Fibroblast of skin of scalp (primary cell): Measurements from ENCODE around the gene SFN.
"Not testable (repeated sequence)": the region's sequence is repeated elsewhere in the genome, so short reads cannot be mapped to it uniquely, and the experiment has no call there.

Experiments
- DNase-seq: peaks from one replicate; pipeline ENCODE4 v3.0.0-alpha.2; 2013

SFN gene

DNA sequence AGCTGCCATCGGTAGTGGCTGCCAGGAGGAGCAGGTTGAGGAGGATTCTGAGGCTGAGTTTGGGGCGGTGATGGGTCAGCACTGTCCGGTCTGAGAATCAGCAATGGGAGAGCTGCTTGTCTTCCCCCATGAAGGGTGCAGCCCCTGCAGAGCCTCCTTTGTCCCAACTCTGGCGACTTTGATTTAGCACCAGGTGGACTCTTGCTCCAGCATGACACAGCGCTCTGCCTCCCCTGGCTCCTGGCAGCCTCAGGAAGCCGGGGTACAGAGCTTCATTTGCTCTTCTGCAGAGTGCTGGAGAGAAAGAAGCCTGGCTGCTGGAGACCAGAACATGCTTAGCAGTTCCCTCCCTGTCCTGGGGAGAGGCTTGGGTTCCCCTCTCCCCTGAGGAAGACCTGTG, 23.2 kb upstream of the SFN start:
- DNase-seq: no peak

DNA sequence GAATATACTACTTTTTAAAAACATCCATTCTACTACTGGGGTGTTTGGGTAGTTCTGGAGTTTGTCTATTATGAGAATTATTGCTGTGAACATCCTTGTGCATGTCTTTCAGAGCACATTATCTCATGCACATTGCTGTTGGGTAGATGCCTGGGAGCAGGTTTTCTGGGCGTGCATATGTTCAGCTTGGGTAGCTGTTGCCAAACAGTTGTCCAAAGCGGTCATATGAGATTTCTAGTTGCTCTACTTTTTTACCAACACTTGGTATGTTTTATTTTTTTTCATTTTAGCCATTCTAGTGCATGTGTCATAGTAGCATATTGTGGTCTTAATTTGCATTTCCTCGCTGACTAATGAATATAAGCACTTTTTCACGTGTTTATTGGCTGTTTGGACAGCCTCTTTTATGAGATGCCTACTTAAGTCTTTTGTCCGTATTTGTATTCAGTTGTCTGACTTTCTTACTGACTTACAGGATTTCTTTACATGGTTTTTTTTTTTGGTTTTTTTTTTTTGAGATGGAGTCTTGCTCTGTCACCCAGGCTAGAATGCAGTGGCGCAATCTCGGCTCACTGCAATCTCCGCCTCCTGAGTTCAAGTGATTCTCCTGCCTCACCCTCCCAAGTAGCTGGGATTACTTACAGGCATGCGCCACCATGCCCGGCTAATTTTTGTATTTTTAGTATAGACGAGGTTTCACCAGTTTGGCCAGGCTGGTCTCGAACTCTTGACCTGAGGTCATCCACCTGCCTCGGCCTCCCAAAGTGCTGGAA, 18.3 kb upstream of the SFN start:
- DNase-seq: no peak

DNA sequence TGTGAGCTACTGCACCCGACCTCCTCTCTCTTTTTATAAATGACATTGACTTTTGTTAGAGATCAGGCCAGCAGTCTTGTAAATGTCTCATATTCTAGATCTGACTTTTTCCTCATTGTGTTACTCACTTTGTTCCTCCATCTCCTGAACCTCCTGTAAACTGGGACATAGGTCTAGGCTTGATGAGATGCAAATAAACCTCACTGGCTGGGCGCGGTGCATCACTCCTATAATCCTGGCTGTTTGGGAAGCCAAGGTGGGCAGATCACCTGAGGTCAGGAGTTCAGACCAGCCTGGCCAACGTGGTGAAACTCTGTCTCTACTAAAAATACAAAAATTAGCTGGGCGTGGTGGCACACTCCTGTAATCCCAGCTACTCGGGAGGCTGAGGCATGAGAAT, 15.1 kb upstream of the SFN start:
- not testable (repeated sequence) for DNase-seq

DNA sequence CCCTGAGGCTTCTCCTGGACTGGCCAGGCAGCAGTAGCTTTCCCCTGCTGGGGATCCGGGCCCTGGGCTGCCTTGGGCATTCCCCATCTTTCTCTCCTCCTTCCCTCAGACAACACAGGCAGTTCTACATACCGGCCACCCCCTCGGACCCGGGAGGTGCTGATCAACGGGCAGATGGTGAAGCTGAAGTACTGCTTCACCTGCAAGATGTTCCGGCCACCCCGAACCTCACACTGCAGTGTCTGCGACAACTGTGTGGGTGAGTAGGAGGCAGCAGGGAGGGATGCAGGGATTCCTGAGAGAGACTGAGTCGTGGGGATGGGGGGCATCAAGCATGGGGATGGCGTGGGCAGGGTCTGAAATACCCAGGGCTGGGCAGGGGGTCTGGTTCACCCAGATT, 14.4 kb upstream of the SFN start:
- DNase-seq: no peak

DNA sequence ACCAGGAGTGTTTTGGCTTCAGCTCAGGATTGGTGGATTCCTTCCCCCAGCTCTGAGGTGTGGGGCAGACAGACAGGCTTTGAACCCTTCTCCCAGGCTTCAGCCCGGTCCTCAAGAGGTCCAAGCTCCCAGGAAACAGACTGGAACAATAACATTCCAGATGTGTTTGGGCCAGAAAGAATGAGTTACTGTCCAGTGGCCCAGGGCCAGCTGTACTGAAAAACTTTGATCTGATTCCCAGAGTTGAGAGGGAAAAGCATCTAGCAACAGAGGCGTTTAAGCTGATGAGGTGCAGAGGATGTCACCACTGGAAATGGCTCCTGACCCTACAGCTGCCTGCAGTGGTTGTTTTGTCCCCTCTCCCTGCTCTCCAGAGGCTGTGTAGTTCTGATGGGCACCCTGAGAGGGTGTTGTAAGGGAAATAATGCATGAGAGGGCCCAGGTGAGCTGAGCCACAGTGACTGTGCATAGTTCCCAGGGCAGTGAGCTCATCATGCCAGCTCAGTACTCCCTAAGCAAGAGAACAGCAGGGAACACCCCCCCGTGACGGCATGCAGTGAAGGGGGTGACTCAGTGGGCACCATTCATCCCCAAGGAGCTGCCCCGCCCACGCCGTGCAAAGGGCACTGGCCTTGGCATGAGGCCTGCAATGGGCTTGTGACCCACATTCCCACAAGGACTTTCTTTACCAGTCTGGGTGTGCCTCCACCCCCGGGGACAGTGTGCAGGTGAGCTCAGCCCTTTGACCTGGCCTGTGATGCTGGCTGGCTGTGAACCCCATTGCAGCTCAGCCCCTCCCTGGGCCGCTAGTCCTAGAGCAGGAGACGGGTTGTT, 13.8 kb upstream of the SFN start:
- peak; percentile 54 for DNase-seq

DNA sequence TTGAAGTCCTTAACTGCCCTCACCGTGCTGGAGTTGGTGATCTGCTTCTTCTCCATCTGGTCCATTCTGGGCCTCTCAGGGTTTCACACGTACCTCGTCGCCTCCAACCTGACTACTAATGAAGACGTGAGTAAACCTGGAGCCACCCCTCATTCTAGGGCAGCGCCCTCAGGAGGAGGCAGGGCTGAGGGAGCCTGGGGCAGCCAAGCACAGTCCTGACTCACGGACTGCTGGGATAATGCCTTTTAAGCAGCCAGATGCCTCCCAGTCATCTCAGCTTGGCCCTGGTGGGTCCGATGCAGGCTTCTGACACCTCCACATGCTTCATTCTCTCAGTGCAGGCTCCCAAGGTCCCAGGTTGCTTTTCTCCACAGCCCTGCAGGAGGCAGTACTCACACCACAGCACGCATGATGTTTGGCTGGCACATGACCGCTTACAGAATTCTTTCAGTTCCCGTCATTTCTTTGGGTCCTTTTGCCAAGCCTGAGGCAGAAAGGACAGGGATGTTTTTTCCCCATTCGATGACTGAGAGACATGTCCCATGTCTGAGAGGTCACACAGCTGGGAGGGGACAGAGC, 11.8 kb upstream of the SFN start:
- DNase-seq: no peak

DNA sequence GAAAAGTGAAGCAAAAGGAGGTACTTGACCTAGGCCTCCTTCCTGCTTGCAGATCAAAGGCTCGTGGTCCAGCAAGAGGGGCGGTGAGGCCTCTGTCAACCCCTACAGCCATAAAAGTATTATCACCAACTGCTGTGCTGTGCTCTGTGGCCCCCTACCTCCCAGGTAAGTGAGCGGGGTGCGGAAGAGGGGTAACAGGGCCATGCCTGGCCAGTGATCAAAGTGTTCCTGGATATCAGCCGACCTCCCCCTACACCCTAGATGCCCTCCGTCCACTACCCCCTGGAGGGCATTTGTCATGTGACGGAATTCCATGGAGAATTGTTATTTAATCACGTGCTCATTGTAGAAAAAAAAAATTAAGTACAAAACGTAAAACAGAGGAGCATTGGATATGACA, 10.2 kb upstream of the SFN start:
- no peak for DNase-seq

DNA sequence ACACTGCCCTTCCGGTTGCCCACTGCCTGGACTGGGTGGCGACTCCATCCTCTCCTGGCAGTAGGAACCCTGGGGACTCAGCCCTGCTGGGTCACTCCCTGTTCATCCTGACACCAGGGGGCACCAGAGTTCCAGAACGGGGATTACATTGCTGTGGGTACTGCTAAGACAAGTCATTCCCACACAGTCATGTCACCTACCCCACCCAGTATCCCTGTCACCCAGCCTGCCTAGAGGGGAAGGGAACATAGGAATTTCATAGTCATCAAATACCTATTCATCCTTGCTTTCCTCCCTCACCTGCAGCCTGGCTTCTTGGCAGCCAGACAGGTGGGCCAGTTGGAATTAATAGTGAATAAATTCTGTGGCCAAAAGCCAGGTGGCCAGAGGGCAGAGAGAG, 9.8 kb upstream of the SFN start:
- peak; percentile 87 for DNase-seq

DNA sequence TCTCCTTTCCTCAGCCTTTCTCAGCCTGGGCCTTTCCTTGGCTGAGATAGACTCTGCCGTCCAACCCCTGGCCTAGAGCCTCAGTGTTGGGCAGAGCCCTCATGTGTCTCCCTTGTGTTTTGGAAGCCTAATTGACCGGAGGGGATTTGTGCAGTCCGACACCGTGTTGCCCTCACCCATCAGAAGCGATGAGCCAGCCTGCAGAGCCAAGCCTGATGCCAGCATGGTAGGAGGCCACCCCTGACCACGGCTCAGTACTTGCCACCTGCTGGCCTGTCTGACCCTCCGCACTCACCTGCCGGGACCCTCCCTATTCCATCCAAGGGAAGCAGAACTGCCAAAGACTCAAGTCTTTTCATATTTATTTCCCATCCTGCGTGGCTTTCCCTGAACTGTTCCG, 9.3 kb upstream of the SFN start:
- DNase-seq: no peak

DNA sequence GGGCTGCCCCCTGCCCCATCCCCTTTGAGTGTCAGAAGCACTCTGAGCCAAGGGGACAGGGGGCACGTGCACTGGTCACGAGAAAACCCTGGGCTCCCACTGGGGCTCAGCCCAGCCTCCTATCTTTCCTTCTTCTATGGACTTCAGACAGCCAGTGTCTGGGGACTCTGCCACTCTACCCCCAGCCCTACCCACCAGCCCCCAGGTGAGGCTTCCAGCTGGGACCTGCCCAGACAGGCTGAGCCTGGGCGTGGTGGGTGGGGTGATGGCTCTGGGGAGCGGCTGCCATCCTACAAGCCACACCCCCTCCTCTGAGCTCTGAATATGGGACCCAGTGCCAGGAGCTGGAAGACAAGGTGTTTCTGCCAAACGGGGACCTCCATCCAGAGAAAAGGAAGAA, 8.0 kb upstream of the SFN start:
- DNase-seq: no peak

DNA sequence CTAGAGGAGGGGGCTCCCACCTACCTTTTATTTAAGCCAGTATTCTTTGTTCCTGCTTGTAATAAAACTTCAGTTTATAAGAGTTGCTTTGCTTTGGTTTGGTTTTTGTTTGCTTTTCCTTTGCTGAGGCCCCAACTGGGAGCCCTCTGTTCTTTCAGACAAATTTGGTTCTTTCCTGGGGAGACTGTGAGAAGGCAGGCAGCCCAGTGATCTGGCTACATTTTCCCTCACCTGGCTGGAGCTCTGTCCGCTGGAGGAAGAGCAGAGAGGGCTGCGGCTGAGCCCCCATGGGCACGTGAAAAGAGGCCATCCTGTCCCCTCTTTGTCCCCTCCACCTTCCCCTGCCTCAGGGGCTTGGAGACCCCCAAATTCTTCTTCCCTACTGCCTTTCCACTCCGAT, 7.3 kb upstream of the SFN start:
- no peak for DNase-seq

DNA sequence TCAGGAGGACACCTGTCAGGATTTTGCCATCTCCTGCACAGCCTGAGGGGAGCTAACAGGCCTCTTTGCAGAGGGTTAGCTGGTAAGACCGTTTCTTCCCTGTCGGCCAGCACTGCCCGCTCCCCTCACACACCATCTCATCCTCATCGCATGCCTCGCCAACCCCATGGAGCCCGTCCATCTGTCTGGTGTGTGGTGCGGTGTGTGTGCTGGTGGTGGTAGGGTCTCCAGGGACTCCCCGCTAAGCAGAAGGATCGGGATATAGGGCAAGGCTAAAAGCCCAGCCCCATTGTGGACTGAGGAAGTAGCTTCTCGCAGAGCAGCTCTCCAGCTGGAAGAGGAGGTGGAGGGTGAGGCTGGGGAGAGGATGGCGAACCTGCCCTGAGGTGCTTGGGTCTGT, 6.8 kb upstream of the SFN start:
- DNase-seq: no peak

DNA sequence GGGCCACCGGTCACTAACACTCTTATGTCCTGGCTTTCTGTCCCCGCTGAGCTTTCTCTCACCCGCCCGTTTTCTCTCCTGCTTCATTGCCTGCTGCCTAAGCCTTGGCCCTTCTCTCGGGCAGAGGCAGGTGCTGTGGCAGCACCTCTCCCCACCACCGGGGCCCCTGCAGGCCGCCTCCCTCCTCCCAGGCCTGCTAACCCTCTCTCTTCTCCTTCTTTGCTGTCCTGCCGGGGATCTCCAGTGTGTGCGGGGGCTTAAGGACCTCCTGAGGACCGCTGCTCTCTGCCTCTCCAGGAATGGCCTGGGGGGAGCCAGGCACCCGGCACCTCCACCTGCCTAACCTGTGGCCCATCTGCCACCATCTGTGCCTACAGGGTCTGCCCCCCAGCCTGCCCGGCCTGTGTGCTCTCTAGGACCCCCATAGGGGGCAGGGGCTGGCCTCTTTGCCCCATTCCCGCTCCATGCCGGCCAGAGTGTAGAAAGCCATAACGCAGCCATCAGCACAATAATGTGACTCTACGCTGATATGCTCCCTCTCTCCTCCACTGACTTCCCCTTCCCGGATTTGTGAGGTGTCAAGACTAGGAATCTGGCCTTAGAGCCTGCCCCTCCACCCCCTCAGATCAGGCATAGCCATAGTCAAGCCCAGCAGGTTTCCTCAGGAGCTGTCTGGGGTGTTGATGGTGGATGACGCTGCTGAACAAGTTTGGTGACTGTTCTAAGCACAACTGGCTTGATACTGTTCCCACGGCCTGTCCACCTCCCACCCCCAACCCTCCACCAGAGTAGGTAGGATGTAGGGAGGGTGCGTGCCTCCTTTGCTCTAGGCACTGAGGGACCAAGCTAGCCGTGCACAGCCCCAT, 6.1 kb upstream of the SFN start:
- no peak for DNase-seq

DNA sequence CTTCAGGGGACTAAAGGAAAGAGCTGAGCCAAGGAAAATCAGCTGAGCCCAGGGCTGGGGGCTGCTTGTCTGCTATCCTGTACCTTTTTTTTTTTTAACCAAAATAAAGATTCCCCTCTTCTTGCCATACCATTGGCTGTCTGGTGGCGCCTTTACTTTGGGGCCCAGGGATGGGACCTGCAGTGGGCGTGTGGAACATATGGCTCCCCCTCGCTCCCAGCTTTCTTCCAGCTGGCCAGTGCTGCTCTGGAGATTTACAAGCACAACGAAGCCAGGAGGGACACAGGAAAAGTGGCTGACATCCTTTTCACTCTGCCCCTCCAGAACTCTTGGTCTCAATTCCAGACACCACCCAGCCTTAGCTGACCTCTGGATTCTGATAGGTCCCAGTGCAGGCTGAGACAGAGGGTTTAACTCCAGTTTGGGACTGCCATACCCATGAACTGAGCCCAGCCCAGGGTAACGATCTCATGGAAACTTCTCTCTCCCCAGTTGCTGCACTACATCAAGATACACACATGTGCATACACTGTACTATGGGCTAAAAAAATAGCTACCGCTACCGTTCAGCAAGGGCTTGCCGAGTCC, 5.4 kb upstream of the SFN start:
- DNase-seq: no peak

DNA sequence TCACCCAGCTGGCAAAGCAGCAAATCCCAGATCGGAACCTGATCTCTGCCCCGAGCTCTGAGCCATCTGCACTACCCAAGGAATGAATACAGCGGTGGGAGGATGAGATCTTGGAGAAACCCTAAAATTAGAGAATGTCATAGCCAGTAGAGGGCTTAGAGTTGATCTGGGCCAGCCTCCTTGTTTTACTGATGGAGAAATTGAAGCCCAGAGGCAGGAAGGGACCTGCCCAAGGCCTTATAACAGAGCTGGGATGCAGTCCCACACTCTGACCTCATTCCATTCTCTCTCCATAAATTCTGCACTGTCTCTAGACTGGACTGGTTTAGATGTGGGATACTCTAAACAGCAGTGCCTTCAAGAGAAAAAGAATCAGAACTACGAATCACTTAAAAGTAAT, 4.8 kb upstream of the SFN start:
- DNase-seq: no peak

DNA sequence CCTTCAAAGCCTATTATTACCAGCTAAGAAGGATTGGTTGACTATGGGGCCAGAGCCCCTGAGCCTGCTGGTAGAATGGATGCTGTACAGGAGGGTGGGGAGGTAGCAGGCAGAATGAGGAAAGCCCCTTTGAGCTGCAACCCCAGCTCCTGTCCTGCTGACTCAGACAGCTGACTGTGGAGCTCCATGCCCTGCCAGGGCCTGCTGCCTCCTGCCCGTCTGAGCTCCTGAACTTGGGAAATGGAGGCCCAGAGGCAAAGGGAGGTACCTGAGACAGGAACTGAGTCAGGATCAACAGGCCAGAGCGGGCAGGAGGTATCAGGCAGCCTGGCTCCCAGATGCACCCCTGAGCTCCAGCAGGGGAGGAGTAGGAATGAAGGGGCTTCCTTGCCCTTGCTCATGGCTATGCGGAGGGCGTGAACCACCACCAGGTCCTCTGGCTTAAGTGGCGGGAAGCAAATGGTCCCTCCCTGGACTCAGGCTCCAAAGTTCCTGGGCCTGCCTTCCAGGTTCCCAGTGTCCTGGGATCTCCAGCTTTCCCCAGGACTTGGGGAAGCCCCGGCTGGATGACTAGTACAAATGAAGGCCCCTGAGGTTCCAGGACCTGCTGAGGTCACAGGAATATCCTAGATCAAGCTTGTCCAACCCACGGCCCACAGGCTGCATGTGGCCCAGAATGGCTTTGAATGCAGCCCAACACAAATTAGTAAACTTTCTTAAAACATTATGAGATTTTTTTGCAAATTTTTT, 3.9 kb upstream of the SFN start:
- DNase-seq: no peak

DNA sequence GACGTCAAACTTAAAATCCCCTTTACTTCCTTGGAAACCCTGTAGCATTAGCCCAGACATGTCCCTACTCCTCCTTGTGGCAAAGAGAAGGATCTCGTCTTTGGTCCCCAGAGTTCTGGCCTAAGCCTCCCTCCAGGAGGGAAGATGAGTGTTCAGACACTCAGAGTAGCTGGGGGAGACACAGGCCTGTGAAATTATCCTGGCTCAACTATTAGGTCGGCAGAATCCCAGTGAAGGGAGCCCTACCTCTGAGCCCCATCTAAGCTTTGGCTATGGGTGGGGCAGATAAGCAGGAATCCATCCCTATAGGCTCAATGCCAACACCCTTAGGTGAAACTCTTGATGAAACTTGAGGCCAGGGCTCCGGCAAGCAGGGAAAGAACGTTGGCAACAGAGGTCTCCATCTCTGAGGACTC, 1.7 kb upstream of the SFN start:
- DNase-seq: peak; percentile 64

DNA sequence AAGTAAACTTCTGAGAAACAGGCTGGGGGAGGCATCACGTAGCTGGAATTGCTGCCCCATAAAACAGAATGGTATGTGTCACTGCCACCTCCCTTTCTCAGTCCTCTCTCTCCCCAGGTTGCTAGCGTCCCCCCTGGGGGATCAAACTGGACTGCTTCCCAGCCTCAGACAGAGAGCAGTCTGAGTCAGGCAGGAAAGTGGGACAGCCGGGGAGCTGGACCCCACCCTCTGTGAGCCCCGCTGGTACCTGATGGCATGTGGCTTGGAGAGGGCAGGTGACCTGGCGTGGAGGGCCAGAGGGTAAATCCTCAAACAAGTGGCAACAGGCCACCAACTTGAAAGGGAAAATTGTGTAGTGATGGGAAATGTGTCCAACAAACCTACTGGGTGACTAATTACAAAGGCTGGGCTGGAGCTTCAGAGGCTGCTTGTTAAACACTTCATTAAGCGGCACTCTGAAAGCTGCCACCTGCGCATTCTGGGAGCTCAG, 1.0 kb upstream of the SFN start:
- DNase-seq: peak; percentile 38

DNA sequence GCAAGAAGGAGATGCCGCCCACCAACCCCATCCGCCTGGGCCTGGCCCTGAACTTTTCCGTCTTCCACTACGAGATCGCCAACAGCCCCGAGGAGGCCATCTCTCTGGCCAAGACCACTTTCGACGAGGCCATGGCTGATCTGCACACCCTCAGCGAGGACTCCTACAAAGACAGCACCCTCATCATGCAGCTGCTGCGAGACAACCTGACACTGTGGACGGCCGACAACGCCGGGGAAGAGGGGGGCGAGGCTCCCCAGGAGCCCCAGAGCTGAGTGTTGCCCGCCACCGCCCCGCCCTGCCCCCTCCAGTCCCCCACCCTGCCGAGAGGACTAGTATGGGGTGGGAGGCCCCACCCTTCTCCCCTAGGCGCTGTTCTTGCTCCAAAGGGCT, 732 bp downstream of the SFN start:
- DNase-seq: no peak

DNA sequence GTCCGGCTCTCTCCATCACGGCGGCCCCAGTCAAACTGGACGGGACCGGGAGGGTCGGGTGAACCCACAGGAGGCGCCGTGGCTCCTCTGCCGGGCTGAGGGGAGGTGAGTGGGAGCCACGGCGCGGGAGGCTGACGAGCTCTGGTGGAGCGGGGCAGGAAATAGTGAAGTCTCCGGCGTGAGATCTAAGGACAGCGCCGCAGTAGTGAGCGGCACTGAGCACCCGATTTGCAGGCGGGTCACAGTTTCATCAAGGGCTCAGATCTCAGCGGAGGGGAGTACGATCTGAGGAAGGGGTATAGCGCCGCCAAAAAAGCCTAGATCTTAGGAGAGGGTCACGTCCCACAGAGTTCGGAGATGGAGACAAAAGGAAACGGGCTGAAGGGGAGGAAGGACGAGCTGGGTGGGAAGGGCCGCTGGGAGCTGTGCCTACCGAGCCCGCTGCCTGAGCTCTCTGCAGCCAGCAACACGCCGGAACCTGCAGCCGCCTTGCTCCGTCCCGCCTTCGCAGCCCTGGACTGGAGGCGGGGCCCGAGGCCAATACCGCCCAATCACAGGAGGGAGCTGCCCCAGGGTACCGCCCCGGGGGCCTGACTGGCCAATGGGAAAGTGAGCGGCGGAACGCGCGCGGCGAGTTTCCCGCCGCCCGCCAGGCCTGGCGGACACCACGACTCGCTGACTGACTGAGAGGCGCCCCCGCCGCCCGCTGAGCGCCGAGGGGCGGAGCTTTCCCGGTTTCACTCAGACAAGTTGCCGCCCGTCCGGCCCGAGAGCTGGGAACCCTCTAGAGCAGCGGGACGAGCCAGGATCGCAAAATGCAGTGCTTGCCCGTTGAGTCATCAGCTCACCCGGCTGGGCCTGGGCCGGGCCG, 1.9 kb downstream of the SFN start:
- DNase-seq: peak; percentile 99
